HG02642 (cell line): ENCODE data around the gene DCANP1.

Experiments
- ATAC-seq: cut with Tn5 transposase; IDR thresholded peaks from one replicate; pipeline ENCODE4 v1.9.1; 2021; ENCODE audit warnings: mild to moderate bottlenecking; ENCODE audit not compliant: unreplicated experiment, poor library complexity

Gene DCANP1

DNA sequence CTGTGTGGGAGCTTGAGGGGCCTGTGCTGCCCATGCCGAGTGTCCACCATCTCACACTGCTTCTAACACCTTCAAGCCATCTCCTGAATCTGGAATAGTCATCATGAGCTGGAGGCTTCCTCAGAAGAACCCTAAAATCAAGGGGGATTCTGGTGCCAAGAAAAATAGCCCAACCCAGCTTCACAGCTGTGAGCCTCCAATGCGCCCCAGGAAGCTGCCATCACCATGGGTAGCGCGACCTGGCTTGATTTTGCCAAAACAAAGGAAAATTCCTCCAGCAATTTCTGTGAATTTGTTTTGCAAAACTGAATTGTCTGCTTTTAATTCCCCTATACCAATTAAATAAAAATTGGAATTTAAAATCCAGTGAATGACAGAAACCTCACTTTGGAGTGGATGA lies 11.2 kb upstream of the DCANP1 start:
- ATAC-seq, result no peak

DNA sequence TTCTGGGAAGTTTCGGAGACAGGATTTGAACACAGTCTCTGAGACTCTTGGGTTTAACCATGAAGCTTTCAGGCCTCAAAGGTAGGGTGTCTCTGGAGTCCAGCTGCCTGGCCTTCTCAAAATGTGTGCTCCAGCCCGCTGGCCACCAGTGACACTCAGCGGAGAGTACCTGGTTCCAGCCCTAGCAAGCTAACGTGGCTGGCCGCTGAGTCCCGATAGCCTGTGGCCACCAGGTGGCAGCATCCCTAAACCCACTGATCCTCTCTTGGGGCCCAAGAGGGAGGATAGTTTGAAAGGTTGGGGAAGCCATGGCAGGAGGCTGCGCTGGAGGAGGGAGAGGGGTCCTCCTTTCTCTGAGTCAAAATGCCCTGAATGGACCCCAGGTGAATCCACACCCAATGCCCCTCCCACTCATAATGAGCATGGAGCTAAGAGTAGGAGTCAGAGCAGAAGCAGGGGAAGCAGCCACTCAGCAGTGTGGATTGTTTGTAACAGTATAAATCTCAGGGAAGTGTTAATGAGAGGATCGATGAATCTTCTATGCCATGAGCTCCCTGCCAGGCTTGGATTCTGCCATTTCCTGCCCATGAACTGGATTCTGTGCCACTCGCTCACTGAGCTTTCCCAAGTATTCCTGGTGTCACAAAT lies 10.4 kb upstream of the DCANP1 start:
- ATAC-seq, result peak; percentile 60

DNA sequence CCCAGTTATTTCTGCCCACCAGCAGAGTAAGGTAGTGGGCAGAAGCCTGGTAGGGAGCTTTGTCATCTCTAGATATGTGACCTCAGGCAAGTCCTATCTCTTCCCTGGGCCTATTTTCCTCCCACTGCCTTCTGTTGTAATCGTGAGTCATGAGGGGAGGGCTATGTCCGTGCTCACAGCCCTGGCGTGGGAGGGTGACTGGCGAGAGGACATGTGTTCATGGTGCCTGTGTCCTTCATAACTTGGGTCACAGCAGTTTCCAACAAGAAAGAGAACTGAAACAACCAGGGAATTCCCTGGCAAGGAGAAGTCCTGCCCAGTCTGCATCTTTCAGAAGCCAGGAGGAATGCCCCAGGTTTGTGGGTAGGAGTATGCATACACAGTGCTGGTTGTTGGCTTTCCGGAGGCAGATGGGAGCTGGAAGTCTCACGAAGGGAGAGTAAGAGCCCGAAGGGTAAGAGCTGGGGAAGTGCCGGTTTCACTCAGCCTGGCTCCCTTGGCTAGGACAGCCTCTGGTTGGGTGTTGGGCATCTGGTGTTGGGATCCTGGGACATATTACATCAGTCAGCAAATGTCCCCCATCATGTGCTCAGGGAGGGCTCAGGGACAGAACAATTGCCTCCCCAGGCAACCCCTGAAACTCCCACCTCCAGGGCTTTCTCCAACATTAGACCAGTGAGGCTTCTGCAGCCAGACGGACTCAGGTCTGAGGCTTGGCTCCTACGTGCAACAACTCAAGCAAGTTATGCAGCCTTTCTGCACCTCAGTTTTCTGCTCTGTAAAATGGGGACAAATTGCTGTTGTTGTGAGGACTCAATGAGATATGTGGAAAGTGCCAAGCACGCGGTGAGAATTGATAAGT lies 9.3 kb upstream of the DCANP1 start:
- ATAC-seq, result peak; percentile 69

DNA sequence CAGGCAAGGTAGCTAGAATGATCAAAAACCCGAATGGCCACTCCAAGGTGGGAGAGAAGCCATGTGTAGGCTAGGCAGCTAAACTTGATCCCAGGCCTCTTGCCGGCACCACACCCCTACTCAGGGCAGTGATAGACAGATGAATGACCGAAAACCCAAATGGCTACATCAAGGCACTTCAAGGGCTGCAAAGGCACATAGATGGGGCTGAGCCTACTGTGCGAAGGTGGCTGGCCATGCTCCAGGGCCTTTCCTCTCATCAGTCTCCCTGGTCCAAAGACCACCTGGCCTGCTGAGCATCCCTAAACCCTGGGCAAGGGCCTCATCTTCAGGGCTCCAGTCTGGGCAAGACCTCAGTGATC lies 8.7 kb upstream of the DCANP1 start:
- no peak for ATAC-seq

DNA sequence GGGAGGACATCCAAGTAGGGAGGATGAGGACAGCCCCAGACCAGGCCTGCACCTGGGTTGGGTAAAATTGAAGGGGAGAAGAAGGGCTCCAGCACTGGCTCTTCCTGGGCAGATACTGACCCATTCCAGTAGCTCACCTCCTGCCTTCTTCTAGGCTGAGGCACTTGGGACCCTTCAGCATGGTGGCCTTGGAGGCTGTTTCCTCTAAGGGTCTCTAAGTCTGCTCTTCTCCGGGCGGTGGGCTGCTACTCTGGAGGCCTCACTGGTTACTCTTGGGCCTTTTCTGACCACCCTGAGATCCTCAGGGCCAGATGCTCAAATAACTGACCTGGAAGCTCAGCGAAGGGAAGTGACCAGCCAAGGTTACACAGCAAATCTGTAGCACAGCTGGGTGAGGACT lies 7.8 kb upstream of the DCANP1 start:
- no peak for ATAC-seq

DNA sequence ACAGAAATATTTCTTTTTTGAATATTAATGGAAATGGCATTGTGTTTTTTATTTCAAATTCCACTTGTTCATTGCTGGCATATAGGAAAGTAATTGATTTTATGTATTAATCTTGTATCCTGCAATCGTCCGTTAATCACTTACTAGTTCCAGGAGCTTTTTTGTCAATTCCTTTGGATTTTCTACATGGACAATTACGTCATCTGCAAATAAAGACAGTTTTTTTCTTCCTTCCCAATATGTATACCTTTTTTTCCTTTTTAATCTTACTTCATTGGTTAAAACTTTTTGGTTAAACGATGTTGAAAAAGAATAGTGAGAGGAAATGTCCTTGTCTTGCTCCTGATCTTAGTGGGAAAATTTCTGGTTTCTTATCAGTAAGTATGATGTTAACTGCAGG lies 6.5 kb upstream of the DCANP1 start:
- no peak for ATAC-seq

DNA sequence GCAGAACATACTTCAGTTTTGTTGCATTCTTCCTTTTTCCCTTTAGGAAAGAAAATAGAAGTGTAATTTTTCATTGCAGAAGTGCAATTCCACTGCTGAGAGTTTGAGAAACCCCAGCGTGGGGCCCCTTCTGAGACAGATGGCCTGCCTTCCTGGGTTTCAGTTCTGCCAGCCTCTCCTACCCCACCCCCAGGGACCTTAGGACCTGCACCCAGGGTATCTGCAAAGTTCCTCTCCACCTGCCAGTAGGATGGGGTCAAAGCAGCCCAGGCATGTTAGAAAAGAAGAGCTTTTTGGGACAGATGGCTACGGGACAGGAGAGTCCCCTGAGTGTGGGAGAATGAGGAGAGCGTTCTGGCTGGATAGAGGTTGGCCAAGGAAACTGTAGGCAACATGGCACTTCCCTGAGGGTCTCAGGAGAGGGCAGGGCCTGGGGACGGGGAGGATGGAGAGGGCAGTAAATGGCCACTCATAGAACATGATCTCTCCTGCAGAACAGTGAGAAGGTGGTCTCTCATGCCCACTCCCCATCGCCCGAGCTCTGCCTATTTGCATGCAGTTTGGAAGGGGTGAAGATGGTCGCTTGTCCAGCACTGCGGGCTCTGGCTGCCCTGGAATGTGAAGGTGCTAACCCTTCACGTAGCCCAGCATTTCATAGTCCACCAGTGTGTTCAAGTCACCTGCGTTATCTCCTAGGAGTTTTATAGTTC lies 5.3 kb upstream of the DCANP1 start, which contains the start of gene TIFAB:
TSS of gene TIFAB (minus strand) at position 31 of the 710 bp plus-strand sequence. CDS start 2,412 bp downstream, outside the sequence.
- ATAC-seq, result no peak

DNA sequence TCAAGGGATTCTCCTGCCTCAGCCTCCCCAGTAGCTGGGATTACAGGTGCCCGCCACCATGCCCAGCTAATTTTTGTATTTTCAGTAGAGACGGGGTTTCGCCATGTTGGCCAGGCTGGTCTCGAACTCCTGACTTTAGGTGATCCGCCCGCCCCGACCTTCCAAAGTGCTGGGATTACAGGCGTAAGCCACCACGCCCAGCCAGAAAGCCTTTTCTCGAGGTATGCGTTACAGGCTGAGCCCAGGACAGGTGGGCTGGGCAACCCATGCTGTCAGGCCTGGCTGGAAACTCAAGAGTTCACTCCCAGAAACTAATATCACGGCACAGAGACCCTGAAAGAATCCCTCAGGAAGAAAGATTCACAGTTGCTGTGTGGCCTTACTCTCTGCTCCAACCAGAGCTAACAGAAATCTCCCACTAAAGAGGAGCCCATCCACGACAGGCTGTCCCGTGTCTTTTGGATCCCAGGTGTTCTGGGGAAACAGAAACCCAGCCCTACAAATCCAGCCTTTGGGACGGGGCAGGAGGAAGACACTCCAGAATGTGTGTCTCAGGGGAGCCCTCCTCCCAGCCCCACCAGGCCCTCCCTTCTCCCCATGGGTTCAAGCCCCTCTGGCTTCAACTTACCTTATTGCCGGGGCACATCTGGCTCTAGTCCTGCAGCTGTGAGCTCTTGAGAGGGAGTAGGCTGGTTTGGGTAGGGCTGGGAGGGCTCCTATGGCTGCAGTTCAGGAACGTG lies 4.6 kb upstream of the DCANP1 start:
- ATAC-seq, result no peak

DNA sequence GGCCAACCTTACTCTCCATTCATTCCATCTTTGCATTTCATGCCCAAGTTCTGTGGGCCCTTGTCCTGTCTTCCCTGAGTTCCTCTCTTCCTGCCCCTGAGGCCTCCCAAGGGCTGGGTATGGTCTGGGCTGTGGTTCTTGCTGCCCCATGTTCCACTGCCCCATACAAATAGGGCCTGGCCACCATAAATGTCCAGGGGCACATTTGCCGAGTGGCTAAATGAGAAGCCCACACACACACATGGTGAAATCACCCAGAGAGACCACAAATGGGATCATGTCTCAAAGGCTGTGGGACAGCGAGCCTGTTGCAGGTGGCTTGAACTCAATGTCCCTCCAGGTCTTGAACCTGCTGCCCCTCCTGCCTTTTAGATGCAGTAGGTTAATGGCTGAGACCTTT lies 3.8 kb upstream of the DCANP1 start:
- no peak for ATAC-seq

DNA sequence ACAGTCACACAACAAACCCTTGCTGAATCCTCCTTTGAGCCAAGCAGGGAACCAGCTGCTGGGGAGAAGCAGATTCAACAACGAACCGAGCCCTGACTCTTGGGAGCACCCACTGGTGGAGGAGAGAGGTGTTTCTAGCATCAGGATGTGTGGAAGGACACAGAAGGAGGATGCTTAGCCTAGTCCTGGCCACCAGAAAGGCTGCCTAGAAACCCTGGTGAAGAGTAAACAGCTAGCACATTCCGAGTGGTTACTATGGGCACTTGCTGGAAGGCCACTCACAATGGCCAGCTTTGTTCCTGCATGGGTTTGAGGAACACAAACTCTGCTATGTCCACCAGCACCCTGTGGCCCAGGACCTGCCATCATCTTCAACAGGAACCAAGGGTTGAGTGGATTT lies 3.2 kb upstream of the DCANP1 start:
- no peak for ATAC-seq

DNA sequence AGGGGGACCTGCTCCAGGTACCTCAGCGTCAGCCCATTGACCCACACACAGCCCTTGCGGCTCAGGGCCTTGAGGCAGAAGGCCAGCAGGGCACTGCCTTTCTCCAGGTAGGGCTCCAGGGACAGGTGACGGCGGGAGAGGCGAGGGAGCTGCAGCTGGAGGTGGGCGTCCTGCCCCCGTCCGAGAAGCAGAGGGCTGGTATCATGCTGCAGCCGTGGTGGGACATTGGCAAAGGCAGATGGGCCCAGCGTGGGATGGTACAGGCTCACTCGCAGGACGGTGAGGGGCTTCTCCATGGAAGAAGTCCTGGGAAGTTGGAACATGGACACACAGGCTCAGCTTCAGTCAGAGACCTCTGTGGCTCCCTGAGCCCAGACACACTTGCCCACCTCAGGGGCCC lies 2.5 kb upstream of the DCANP1 start:
- ATAC-seq, result no peak

DNA sequence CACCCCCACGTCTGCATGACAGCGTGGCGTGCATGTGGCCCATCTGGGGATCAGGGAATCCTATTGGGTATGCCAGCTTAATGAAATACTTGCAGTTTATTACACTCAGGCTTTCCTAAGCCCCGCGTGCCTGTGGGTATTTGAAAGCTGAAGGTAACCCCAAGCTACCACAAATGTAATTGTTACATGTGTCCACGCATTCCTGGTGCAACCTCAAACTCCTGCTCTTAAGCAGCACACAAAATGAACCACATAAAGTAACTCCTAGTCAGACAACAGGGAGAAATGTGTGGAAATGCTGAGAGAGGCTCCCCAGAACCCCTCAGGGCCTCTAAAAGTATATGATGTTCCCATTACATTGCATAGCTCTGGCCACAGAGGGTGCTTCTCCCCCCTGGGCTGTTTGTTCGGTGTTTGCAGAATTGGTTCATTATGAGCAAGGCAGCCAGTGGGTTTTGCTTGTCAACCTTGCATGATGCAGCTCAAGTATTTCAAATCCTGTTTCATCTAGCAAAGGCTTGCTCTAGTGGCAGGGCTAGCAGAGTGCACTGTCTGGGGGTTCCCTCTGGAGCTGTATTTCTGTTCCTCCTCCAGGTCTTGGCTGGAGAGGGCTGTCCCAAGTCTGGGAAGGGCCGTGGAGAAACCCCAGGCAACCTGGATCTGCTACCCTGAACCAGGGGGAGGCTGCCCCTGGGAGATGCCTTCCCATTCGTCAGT lies 1.8 kb upstream of the DCANP1 start:
- ATAC-seq, result no peak

DNA sequence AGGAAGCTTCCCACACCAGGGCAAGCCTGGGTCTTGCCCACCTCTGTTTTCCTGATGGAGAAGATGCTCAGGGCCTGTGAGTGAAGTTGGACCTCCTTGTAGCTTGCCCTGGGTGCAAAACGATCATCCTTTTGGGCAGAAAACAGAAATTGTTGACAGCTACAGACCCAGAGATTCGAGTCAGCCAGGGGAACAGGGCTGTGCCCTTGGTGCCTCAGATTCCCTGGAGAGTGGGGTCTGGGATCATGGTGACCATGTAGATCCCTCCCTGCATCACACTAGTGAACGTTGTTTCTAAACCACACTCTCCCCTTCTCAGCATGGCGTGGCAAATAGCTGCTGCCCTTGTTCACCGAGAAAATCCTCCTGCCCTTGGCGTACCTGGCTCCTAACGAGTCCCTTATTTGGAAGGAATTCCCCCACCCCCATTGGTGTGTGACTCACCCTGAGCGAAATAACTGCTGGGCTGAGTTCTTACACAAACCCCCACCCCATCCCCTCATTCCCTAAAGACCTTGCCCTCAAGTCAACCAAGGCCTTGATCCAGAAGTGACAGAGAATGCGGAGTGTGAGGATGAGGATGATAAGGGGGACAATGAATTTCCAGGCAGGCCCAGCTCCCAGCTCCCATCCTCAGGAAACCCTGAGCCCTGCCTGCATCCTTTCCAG lies 1.1 kb upstream of the DCANP1 start:
- no peak for ATAC-seq

DNA sequence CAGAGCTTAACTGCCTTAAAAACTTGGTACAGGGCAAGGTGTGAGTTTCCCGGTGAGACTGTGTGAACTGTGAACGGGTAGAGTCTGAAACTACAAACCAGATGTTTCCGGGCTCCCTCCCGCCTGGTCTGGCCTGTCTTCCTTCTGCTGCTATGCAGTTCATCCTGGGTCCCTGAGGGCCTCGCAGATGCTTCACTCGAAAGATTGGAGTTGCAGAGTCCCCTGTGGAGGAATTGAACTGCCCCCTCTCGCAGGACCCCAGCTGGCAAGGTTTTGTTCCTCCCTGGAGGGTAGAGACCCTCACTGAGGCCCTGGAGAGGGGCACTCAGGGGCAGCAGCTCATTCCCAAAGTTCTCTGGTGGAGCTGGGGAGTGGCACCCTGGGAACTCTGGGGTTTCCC lies 533 bp downstream of the DCANP1 start:
- no peak for ATAC-seq

DNA sequence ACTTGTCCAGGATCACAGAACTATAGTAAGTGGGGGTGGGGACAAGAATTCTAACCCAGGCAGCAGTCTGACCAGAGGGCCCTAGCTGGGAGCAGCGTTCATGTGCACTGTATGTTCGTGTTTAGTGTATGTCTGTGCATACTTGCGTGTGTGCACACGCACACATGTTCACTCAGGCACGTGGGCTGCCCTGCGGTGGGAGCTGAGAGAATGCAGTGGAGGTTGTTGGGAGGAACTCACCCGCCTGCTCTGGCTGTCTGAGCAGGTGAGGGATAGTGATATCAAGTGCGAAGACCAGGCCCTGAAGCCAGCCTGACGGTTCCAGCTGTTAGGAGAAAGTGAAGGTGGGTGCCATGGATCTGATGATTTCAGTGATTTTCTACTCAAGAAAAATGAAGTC lies 942 bp downstream of the DCANP1 start:
- no peak for ATAC-seq

DNA sequence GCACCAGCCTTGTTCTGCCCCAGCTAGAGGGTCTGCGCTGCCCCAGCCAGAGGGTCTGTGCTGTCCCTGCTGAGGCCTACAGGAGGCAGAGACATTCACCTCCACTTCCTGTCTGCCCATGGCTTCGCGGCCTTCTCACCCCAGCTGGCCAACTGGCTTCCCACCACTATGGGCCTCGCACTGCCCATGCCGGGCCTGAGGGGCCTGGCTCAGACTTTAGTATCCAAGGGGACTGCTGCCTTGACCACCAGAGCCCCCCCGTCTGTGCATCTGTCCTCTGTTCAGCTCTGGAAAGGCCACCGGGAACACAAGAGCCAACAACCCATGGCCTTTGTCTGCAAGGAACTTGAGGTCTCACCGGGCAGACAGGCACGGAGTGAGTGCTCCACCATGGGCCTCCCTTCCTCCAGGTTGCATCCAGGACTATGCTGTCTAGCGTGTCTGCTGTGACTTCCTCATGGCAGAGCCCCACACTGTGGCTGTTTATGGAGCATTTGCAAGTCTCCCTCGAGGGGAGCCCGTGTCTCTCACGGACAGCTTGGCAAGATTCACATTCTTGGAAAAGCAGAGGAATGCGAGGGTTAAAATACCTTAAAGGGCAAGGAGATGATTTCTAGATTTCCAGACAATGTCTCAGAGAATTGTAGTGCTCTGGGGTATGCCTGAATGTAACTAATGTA lies 1.7 kb downstream of the DCANP1 start:
- no peak for ATAC-seq

DNA sequence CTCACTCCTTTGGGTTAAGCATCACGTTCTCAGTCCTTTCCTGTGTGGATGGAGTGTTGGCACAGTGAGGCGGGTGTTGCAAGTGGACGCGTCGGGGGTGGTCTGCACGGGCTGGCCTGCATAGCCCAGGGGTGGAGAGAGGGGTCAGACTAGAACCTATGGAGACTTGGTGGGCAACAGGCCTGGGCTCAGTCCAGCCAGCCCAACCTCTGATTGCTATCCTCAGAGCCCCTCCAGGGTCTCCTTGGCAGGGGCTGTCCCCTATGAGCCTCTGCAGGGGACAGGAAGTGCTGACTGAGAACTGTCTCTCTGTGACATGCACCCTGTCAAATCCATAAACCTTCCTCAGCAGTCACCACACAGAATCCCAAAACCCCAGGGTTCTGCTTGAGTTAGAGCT lies 2.3 kb downstream of the DCANP1 start:
- ATAC-seq, result no peak

DNA sequence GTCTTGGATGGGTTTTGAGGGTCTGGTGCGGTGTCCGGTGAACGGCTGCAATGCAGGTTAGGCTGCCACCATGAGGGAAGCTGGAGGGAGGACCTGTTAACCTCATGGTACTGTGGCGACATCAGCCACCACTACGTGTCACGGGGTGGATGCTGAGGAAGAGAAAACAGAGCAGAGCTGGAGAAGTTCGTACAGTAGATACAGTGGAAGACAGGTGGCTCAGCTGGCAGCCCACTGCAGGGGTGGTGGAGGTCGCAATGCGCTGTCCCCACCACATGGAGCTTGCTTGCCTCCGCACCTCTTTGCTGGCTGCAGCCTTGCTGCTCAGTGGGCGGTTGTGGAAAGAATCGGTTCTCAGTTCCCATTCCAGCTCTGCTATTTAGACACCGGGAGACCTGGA lies 2.8 kb downstream of the DCANP1 start:
- ATAC-seq, result no peak
